ENCODE results near the gene PGA4.

GRCh38 chr11:61273178-61274078 is 51.3 kb downstream of the PGA4 start:
- TF ChIP-seq POLR2A (IDR thresholded peaks at IDR 0.05; ENCODE audit: low read length) = no peak
- no peak for TF ChIP-seq GATA1 (IDR thresholded peaks at IDR 0.05; ENCODE audit: low read depth, low read length)

Measured in erythroblast (primary cell).